T1000 (cell line): ENCODE data around the gene CPNE2.
"Not testable (repeated sequence)": the region's sequence is repeated elsewhere in the genome, so short reads cannot be mapped to it uniquely, and the experiment has no call there.

Experiments used
- DNase-seq: peaks from one replicate; lab custom pipeline; 2025; ENCODE audit warnings: mixed read lengths; lab: John Stamatoyannopoulos, UW

CPNE2 gene

DNA sequence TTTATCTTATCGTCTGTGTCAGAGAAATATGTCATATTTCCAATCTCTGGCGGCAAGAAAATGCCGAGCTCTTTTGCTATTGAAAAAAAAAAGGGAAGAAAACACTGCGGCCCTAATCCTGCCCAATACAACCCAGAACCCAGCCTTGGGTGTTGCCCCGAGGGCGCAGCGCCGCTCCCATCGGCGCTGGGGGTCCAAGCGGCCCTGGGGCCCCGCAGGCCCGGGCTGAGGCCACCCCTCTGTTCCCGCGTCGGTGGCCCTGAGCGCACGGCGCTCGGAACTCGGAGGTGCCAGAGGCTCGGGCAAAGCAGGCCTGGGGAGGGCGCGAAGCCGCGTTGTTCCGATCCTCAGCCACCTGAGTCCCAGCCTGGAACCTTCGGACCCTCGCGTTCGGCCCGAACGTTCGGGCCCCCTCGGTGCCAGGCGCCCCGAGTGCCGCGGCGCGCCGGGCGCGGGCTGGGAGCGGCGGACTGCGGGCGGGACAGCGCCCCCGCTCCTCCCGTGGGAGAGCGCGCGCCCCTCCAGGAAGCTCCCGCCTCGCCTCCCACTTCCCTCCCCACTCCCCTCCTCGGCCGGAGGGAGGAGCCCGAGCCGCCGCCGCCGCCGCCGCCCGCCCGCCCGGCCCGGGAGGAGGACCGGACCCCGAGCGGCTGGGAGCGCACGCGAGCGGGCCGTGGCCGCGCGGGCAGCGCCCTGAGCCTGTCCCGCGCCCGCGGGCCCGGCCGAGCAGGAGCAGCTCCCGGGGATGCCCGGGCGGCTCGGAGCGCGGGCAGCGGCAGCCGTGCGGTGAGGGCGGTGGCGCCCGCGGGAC is at the start of gene CPNE2:
Gene CPNE2 (plus strand): TSS at position 609 of the 811 bp plus-strand sequence. CDS start 18,160 bp downstream, outside the sequence.
- no peak for DNase-seq

- DNase-seq, result no peak
Observed at GRCh38 chr16:57043248-57043647, 49.1 kb upstream of the CPNE2 start.

DNA sequence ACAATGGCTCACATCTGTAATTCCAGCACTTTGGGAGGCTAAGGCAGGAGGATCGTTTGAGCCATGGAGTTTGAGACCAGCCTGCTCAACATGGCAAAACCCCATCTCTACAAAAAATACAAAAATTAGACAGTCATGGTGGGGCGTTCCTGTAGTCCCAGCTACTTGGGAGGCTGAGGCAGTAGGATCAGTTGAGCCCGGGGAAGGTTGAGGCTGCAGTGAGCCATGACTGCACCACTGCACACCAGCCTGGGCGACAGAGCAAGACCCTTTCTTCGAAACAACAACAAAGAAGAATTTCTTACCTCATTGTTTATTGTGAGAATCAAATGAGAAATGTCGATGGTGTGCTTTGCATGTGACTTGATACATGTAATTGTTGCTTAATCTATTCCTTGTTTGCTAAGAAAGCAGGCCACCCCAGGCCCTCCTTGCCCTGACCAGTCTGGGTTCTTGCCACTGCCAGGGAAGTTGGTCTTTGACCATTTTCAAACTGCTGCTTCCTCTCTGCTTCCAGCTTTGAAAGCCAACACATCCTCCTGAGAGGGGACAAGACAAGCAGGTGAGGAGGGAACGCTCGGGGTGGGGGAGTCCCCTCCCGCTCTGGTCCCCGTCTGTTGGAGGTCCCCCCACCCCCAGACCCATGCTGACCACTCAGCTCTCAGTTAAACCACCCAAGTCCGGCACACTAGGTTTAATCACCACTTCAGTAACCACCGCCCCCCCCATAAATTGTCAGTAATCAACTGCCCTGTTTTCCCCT is 47.3 kb upstream of the CPNE2 start:
- no peak for DNase-seq

DNA sequence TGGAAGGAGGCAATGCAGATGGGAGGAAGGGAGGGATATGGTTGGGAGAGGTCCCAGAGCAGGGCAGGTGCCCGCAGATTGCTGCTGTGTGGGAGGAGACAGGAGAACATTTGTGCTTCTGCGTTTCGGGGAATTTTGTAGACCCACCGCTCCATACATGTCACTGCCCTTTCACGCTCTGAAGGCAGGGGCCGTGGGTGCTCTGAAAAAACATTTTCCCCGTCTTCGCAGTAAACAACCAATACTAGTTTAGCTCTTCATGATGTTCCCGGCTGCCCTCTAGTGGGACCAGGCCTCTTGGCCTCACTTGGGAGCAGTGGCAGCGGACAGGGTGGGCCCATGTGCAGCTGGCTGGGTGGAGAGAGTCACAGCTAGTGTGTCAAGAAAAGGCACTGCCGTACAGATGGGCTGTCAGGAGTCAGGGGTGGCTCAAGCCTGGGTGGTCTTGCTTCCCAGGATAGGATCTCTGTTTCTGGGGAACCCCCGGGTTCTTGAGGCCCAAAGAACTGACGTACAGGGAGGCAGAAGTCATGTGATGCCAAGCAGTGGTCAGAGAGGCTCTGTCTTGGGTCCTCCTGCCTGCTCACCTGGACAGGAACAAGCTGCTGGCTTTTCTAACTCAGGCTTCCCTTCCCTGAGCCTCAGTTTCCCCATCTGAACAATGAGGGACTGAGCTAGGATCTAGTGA is 46.5 kb upstream of the CPNE2 start:
- no peak for DNase-seq

GRCh38 chr16:57048095-57048494 is 44.3 kb upstream of the CPNE2 start:
- DNase-seq, result no peak

- no peak for DNase-seq
Observed at GRCh38 chr16:57049678-57050077, 42.7 kb upstream of the CPNE2 start.

GRCh38 chr16:57051696-57052228 is 40.6 kb upstream of the CPNE2 start:
- no peak for DNase-seq

GRCh38 chr16:57053206-57053605 is 39.2 kb upstream of the CPNE2 start:
- DNase-seq, result no peak

- no peak for DNase-seq
Observed at GRCh38 chr16:57054338-57054737, 38.0 kb upstream of the CPNE2 start.

DNA sequence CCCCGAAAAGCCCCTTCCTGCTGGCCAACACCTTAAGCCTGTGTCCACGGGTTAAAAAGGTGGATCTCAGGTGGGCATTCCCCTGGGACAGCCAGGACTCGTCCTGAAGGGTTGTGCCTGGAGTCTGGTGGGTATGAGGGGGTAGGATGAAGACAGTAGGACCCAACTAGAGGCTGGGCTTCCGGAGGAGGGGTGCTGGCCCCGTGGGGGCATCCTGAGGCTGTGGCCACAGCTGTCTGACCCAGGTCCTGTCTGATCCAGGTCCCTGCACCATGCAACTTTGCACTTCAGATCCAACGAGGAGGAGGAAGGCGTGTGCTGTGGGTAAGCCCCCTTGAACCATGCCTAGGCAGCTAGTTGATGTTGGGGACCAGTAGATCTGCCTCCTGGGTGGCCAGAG is 37.6 kb upstream of the CPNE2 start:
- no peak for DNase-seq

GRCh38 chr16:57055671-57056070 is 36.7 kb upstream of the CPNE2 start:
- DNase-seq, result no peak

DNA sequence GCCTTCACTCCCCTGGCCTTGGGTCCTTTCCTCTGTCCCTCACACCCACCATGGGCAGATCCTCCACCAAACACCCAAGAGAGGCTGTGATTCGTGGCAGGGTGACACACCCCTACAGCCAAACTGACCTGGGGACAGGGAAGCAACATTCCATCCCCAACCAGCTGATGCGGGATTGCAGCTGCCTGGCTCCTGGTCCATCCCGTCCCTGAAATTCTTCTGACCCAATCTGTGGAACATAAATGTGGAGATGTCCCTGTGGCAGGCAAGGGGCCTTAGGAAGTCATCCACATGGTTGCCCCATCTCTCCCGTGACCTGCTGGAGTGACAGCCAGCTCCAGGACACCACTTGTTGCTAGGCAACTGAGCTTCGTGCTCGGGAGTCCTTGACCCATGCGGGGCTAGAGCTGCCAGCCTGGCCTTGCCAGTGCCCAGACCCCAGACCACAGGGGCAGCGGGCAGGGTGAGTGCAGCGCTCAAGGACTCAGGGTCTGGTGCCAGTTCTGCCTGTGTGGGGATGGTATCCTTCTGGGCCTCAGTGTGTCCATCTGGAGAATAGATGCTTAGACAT is 34.0 kb upstream of the CPNE2 start:
- DNase-seq, result no peak

DNA sequence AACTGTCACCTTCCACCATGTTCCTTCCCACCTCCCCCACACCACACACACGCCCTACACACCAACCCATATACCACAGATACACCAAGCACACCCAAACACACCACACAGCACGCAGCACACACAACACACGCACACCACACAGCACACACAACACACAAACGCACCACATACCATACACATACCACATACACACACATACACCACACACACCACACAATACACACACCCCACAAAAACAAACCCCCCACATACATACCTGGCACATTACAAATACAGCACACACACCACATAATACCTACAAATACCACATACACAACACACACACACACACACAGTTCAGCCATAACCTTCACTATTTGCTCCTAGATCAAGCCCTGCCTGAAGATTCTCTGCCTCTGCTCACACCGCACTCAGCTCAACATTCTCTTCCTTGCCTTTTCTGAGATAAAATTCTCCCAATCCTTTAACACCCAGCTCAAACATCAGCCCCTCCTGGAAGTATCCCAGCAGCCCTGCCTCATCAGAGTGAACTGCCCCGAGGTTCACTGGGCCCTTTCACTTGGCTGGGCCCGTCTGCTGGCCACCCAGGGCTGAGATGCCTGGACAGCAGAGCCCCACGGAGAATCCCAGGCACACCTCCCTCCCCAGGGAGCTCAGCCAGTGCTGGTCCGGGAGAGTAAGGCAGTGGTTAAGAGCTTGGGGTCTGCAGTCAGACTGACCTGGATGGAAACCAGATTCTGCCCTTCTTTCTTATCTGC is 31.9 kb upstream of the CPNE2 start:
- no peak for DNase-seq

DNA sequence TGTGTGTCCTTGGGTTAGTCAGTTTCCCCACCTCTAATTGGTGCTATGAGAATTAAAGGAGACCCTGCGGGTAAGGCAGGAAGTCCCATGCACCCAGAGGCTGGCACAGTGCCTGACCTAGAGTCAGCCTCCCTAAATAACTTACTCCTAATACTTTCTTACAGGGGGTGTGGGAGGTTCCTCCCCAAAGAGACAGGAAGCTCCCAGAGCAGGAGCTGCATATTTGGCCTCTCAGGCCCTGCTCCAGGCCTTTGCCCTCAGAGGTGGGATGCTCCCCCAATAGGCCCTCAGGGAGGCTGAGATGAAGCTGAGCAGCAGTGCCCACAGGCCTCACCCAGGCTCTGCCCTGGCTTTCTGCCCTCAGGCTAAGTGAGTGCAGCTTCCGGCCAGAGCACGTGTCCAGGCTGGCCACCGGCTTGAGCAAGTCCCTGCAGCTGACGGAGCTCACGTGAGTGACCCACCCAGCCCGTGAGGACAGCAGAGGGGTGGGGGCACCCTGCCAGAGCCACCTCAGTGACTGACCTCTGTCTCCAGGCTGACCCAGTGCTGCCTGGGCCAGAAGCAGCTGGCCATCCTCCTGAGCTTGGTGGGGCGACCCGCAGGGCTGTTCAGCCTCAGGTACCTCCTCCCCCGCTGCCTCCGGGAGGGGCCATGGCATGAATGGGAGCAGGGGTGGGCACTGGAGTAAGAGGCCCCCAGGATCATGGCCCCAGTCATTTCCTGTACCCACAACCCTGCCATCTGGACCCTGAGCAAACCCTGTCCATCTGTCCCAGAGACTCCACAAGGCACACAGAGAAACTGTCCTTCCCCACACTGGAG is 31.1 kb upstream of the CPNE2 start:
- peak; percentile 71 for DNase-seq

DNA sequence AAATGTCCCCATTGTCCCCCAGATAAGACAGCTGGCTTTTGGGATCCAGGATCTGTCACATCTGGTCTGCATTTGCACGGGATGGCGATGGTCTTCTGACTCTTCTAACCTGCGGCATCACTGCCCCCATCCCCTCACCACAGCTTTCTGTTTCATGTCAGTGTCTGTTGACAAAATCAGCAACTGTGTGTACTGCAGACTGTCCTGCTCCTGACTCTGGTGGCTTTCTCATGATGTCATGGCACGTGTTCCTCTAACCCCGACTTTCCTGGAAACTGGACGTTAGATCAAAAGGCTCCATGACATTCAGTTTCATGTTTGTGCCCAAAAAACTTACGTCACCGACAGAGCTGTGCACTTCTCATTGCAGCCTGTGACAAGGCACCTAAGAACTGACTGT is 30.1 kb upstream of the CPNE2 start:
- no peak for DNase-seq

DNA sequence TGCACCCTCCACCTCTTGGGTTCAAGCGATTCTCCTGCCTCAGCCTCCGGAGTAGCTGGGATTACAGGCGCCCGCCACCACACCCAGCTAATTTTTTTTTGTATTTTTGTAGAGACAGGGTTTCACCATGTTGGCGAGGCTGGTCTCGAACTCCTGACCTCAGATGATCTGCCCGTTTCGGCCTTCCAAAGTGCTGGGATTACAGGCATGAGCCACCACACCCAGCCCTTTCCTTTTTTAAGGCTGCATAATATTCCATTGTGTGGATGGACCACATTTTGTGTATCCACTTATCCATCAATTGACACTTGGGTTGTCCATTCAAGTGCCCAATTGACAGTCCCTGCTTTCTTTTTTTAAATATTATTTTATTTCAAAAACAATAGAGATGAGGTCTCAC is 29.2 kb upstream of the CPNE2 start:
- not testable (repeated sequence) for DNase-seq

GRCh38 chr16:57064995-57065394 is 27.4 kb upstream of the CPNE2 start:
- no peak for DNase-seq

- DNase-seq, result no peak
Observed at GRCh38 chr16:57066625-57067024, 25.8 kb upstream of the CPNE2 start.

GRCh38 chr16:57067347-57067746 is 25.0 kb upstream of the CPNE2 start:
- no peak for DNase-seq

DNA sequence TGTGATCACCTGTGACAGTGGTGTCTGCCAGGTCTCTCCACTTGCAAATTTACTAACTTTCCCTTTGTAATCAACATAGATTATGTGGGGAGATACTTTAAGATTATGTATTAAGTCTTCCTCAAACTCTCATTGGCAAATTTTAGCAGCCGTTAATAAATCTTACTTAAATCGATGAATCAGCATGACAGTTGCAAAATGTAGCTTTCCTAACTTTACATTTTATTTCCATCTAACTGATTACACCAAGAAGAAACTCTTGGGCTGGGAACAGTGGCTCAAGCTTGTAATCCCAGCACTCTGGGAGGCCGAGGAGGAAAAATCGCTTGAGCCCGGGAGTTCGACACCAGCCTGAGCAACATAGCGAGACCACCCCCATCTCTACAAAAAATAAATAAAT is 23.3 kb upstream of the CPNE2 start:
- DNase-seq, result no peak
